HUES6 (cell line): ENCODE measurements around the gene LRRC14B.

ENCODE experiments used
- H3K27ac ChIP-seq: 2 replicates; pipeline ENCODE4 v1.7.0; 2013; ENCODE audit warnings: low read depth, mild to moderate bottlenecking, low read length, inconsistent platforms
- H3K27me3 ChIP-seq: 2 replicates; pipeline ENCODE4 v1.6.1; 2013; ENCODE audit warnings: low read length; ENCODE audit not compliant: control insufficient read depth, insufficient read depth
- H3K36me3 ChIP-seq: 2 replicates; pipeline ENCODE4 v1.6.1; 2013; ENCODE audit warnings: low read length; ENCODE audit not compliant: control insufficient read depth, insufficient read depth
- H3K4me1 ChIP-seq: 2 replicates; pipeline ENCODE4 v1.6.1; 2013; ENCODE audit warnings: low read length; ENCODE audit not compliant: control insufficient read depth, insufficient read depth
- H3K4me3 ChIP-seq: 2 replicates; pipeline ENCODE4 v1.5.1; 2013; ENCODE audit warnings: low read depth, low read length
- H3K9ac ChIP-seq: one replicate; pipeline ENCODE4 v1.6.1; 2013; ENCODE audit warnings: mild to moderate bottlenecking, low read length
- H3K9me3 ChIP-seq: 2 replicates; pipeline ENCODE4 v1.6.1; 2013; ENCODE audit warnings: low read depth, low read length; ENCODE audit not compliant: control insufficient read depth, insufficient read depth

LRRC14B gene

DNA sequence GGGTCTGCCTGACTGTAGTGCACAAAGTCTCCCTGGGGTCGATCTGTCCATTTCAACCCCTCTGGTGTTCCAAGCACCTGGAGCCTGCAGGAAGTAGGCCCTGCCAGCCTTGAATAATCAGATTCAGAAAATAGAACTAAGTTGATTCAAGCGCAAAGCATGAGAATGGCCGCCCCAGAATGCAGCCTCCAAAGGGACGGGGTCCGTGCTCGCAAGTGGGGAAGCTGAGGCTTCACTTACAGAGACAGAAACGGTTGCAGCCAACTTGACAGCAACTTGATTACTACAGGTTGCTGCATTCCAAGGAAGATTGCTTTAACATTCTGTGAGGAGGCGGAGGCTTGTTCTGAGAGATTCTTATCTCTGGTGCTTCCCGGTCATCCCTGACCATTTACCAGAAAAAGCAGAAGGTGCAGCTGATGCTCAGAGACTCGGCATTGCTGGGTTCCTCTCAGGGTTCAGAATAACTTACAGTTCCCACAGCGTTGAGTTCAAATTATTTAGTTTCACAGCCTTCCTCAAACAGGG is 14.9 kb upstream of the LRRC14B start:
- Histone ChIP-seq H3K36me3 (peaks cover 10% of the 10 kb centered on the region), H3K27me3 (no peaks in the 10 kb centered on the region), H3K9ac (no peak overlapping the region), H3K27ac (no peak overlapping the region), H3K9me3 (no peaks in the 10 kb centered on the region), H3K4me3 (no peak overlapping the region), H3K4me1 (peaks cover 8% of the 10 kb centered on the region; the same call in 1 of the 2 replicates)

DNA sequence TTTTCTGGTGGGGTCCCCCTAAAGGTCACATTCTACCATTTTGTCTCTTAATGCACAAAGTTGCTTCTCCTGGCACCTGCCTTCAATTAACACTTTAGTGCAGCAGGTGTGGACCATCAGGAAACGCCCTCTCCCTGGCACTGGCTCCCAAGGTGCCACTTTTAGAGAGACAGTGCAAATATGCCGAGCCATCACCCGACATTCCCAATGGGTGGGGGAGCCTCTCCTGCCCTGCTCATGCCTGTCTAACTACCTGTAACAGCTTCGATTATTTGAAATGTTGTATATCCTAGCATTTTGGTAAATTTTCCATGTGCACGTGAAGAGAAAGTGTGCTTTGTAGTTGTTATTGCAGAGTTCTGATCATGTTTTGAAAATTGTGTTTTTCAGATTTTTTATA is 13.2 kb upstream of the LRRC14B start:
- peaks cover 8% of the 10 kb centered on the region; the same call in 1 of the 2 replicates for H3K4me1 ChIP-seq
- H3K27ac ChIP-seq, result no peak overlapping the region
- H3K27me3 ChIP-seq, result no peaks in the 10 kb centered on the region
- H3K9me3 ChIP-seq, result no peaks in the 10 kb centered on the region
- no peak overlapping the region for H3K4me3 ChIP-seq
- H3K36me3 ChIP-seq, result peaks cover 22% of the 10 kb centered on the region
- no peak overlapping the region for H3K9ac ChIP-seq

DNA sequence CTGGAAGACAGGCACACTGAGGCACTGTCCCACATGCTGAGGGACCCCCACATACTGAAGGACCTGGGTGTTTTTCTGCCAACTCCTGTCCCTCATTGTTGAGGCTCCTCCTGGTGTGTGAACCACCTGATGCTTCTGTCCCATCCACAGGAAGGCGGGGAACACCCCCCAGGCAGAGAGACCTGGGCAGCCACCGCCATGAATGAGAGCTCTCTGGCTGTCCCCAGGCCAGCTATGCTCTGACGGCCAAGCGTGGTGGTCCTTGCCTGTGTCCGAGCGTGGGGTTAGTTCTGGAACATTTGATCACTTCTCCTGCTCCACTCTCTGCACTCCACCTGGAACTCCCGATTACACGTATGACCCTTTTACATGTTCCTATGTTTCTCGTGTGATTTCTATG is 11.9 kb upstream of the LRRC14B start:
- H3K9me3 ChIP-seq, result no peaks in the 10 kb centered on the region
- peaks cover 8% of the 10 kb centered on the region; the same call in 1 of the 2 replicates for H3K4me1 ChIP-seq

DNA sequence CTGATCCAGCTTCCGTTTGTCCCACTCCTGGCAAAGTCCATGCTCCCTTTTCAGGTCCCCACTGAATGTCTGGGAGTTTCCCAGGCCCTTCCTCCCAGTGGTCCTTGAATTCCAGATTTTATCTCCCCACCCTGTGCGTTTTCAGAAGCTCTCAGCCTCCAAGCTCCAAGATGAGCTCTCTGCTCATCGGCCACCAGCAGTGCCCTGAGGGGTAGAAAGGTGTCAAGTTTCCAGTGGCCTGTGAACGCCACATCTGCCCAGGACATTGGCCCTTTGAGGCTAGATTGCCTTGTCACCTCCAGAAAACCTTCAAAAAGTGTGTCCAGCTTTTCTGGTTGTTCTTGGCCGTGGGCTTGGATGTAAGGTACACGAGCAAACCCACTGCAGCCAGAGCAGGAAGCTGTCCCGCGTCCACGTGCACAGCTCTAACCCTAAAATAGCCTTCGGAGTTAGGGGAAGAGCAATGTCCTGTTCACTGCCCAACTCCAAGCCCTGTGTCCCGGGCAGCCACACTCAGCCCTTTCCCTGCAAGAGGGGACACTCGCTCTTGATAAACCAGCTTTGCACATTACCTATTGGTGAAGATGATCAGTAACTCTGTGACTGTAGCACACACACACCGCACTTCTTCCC is 10.9 kb upstream of the LRRC14B start:
- H3K4me1 ChIP-seq, result peaks cover 8% of the 10 kb centered on the region; the same call in 1 of the 2 replicates

More for the DNA sequence above, 11.9 kb upstream of the LRRC14B start:
- Histone ChIP-seq H3K27ac (no peak overlapping the region), H3K27me3 (no peaks in the 10 kb centered on the region), H3K36me3 (peaks cover 15% of the 10 kb centered on the region; the same call in 1 of the 2 replicates), H3K4me3 (no peak overlapping the region), H3K9ac (no peak overlapping the region)

DNA sequence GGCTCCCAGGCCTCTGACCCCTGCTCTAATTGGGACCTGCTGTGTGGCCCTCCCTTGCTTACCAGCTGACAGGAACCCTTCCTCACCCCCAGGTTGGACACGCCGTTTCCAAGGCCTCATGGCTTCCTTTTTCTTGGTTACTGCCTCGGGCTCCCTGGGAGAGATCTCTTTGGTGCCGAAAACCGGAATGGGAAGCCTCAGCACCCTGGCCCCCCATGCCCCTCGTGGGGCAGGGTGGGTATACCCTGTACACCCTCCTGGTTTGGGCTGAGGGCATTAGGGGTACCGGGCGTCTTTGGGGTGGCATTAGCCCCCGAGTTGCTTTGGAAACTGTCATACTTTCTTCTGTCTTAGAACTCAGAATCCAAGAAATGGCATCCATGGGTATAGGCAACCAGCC is 10.1 kb upstream of the LRRC14B start:
- Histone ChIP-seq H3K9me3 (no peaks in the 10 kb centered on the region), H3K4me3 (no peak overlapping the region), H3K27ac (no peak overlapping the region), H3K9ac (no peak overlapping the region), H3K4me1 (peaks cover 8% of the 10 kb centered on the region; the same call in 1 of the 2 replicates), H3K27me3 (no peaks in the 10 kb centered on the region), H3K36me3 (peaks cover 15% of the 10 kb centered on the region; the same call in 1 of the 2 replicates)

More for the DNA sequence above, 10.9 kb upstream of the LRRC14B start:
- Histone ChIP-seq H3K36me3 (peaks cover 15% of the 10 kb centered on the region; the same call in 1 of the 2 replicates), H3K9ac (no peak overlapping the region), H3K27me3 (no peaks in the 10 kb centered on the region), H3K4me3 (no peak overlapping the region), H3K9me3 (no peaks in the 10 kb centered on the region), H3K27ac (no peak overlapping the region)

DNA sequence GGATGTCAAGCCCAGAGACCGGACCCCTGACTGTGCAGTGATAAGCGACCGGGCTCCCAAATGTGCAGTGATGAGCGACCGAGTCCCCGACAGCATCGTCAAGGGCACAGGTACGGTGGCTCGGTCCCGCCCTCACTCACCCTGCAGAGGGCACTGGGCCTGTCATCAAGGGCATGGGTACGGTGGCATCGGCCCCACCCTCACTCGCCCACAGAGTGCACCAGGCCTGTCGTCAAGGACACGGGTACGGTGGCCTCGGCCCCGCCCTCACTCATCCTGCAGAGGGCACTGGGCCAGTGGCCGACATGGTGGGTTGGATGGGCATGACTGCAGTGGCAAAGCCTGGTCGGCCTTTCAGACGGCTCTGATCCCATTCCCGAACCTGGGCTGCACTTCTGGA is 9.7 kb upstream of the LRRC14B start:
- no peak overlapping the region for H3K27ac ChIP-seq
- H3K4me3 ChIP-seq, result no peak overlapping the region
- peaks cover 8% of the 10 kb centered on the region; the same call in 1 of the 2 replicates for H3K4me1 ChIP-seq
- peaks cover 15% of the 10 kb centered on the region; the same call in 1 of the 2 replicates for H3K36me3 ChIP-seq
- H3K9ac ChIP-seq, result no peak overlapping the region
- no peaks in the 10 kb centered on the region for H3K9me3 ChIP-seq
- H3K27me3 ChIP-seq, result no peaks in the 10 kb centered on the region

DNA sequence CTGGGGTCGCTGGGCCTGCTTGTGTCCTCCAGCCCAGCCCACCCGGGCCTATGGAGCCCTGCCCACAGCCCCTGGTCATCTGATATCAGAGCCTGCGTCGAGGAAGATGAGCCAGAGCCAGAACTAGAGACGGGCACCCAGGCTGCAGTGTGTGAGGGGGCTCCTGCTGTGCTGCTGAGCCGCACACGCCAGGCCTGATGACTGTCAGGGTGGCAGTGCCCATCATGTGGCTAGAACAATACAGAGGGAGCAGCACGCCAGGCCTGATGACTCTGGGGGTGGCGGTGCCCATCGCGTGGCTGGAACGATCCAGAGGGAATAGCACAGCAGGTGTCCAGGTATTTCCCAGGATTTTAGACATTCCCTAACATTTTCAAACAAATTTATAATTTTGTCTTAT is 9.2 kb upstream of the LRRC14B start:
- no peaks in the 10 kb centered on the region for H3K27me3 ChIP-seq
- H3K36me3 ChIP-seq, result peaks cover 15% of the 10 kb centered on the region; the same call in 1 of the 2 replicates
- H3K4me1 ChIP-seq, result peaks cover 8% of the 10 kb centered on the region; the same call in 1 of the 2 replicates

DNA sequence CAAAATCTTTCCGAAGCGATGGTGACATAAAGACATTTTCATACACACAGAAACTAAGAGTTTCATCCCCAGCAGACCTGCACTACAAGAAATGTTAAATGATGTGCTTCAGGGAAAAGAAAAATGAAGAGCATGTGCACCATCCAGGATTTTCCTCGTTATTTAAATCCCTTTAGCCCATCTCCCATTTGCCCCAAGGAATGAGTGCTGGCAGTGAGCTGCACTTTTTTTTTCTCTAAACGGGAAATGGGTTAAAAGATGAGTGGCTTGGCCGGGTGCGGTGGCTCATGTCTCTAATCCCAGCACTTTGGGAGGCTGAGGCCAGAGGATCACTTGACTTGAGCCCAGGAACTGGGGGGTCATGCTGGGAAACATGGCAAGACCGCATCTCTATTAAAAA is 6.8 kb upstream of the LRRC14B start:
- no peak overlapping the region for H3K4me3 ChIP-seq
- H3K36me3 ChIP-seq, result peaks cover 15% of the 10 kb centered on the region; the same call in 1 of the 2 replicates
- H3K9ac ChIP-seq, result no peak overlapping the region
- H3K27ac ChIP-seq, result no peak overlapping the region
- peaks cover 20% of the 10 kb centered on the region for H3K4me1 ChIP-seq
- H3K9me3 ChIP-seq, result no peaks in the 10 kb centered on the region
- H3K27me3 ChIP-seq, result no peaks in the 10 kb centered on the region

More for the DNA sequence above, 9.2 kb upstream of the LRRC14B start:
- Histone ChIP-seq H3K9ac (no peak overlapping the region), H3K9me3 (no peaks in the 10 kb centered on the region), H3K27ac (no peak overlapping the region), H3K4me3 (no peak overlapping the region)

DNA sequence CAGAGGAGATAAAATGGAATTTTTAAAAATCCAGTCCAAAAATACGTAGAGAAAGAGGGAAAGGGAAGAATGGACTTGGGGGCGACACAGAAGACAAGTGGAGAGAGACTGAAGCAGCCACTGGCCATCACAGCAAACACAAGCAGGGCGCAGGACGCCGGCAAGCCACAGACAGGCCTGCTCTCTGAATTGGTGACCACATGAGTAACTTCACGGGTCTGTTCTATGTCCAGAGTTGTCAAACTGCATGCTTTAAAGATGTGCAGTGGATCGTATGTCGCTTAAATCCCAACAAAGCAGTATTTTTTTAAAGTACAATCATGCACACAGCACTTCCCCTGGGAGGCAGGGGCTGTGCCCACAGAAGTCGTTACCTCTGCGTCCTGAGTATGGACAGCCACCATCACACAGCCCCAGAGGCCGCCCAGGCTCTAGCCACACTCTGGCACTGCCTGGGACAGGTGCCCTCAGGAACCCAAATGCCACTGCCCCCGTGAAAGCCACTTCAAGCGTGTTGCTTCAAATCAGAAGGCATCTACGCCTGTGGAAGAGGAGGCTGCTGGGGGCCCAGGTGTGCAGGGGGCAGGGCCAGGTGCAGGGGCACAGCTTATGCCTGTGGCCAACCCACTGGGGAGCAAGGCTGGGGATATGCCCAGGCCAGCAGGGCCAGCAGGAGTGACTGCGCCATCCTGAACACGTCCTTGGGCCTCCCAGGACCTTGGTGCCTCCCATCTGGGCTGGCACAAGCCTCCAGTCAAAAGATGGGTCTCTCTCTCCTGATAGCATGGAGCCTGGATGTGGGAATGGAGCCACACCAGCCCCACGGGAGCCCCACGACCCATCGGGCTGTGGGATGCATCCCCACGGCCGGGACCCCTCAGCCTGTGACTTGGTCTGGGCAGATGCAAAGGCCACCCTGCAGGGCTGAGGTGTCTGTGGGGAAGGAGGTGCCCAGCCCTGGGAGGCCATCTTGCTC is 5.9 kb upstream of the LRRC14B start:
- Histone ChIP-seq H3K9me3 (no peaks in the 10 kb centered on the region), H3K27ac (no peak overlapping the region), H3K27me3 (no peaks in the 10 kb centered on the region), H3K4me1 (peaks cover 15% of the 10 kb centered on the region), H3K36me3 (peaks cover 15% of the 10 kb centered on the region; the same call in 1 of the 2 replicates), H3K9ac (no peak overlapping the region), H3K4me3 (no peak overlapping the region)

DNA sequence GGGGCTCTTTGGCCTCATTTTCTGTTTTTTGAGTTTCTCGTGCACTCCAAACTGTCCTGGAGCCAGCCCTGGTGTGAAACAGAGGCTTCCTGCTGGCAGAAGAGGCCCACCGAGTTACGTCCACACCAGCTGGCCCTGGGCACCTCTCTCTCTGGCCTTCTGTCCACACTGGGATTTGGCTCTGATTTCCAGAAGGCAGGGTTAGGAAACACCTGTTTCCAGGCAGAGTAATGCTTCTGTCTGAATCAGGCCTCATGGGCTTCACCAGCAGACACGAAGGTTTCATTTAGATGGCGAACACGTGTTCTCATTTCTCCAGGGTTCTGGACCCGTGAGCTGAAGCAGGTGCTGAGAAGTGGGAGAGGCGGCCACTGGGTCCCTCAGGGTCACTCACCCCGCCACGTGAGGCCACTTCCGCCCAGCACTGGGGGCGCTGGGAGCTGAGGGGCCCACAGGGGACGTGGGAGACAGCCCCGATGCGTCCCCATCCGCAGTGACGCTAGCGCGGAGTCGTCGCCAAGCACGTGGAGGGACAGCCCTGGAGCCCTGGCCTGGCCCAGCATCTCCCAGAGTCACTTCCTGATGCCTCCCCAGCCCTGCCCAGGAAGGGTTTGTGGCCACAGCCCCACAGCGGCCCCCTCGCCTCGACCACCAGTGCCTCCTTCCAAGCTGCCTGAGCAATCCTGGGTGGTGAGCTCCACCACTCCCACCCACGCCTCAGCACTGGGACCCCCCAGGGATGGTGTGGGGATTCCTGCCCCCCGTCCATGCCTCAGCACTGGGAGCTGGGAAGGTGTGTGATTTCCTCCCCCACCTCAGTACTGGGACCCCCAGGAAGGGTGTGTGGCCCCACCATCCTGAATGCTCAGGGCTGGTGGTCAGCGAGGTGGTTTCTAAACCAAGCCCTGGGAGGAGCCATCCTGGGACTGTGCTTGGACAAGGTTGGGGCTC is 4.9 kb upstream of the LRRC14B start:
- peaks cover 12% of the 10 kb centered on the region for H3K4me1 ChIP-seq
- H3K9ac ChIP-seq, result no peak overlapping the region
- peaks cover 15% of the 10 kb centered on the region; the same call in 1 of the 2 replicates for H3K36me3 ChIP-seq
- no peaks in the 10 kb centered on the region for H3K27me3 ChIP-seq
- no peak overlapping the region for H3K4me3 ChIP-seq
- H3K27ac ChIP-seq, result no peak overlapping the region
- H3K9me3 ChIP-seq, result no peaks in the 10 kb centered on the region
